H1 (cell line): Measurements from ENCODE around the gene WWP2. TPM values are rescaled to one million over a fixed set of nuclear protein-coding genes. Genes with fewer than 3 reads are reported as not detected.
"Not testable (repeated sequence)": the region's sequence is repeated elsewhere in the genome, so short reads cannot be mapped to it uniquely, and the experiment has no call there.

Experiments
- CTCF ChIA-PET: fragments of 300-600 bp; sonication (Branson Sonifier 250); formaldehyde crosslinking; loops from one replicate; lab custom pipeline; 2021; ENCODE audit not compliant: partially characterized antibody; lab: Charles Lee
- POLR2A ChIA-PET: fragments of 300-600 bp; sonication (Branson Sonifier 250); formaldehyde crosslinking; loops from one replicate; lab custom pipeline; 2021; ENCODE audit warnings: inconsistent platforms; ENCODE audit not compliant: partially characterized antibody; lab: Charles Lee
- DNase-seq, 2 experiments: peaks; one replicate each; pipeline versions ENCODE4 v3.0.0 to v3.0.0-alpha.2; 2010 to 2022; ENCODE audit warnings: low spot score in 2 of 2, low read depth in 1 of 2, mixed read lengths in 1 of 2
- FAIRE-seq: peaks from 2 replicates; lab custom pipeline; 2011; peaks lifted over from hg19 to GRCh38; lab: Jason Lieb, UNC
- H2AFZ ChIP-seq: 2 replicates; pipeline ENCODE4 v1.8.1; 2012; ENCODE audit warnings: low read length, inconsistent platforms
- H2AK5ac ChIP-seq: 2 replicates; pipeline ENCODE4 v1.6.1; 2013; ENCODE audit warnings: low read depth, low read length
- H2BK120ac ChIP-seq: replicated peaks from 2 replicates; pipeline ENCODE3; 2013; ENCODE audit warnings: low read depth, low read length, inconsistent platforms
- H2BK12ac ChIP-seq: 2 replicates; pipeline ENCODE4 v1.6.1; 2013; ENCODE audit warnings: low read depth, low read length
- H2BK15ac ChIP-seq: 2 replicates; pipeline ENCODE4 v1.6.1; 2013; ENCODE audit warnings: low read length
- H2BK20ac ChIP-seq: 2 replicates; pipeline ENCODE4 v1.6.1; 2013; ENCODE audit warnings: low read length
- H2BK5ac ChIP-seq: 2 replicates; pipeline ENCODE4 v1.6.1; 2013; ENCODE audit warnings: low read depth, low read length
- H3K14ac ChIP-seq: 2 replicates; pipeline ENCODE4 v1.6.1; 2013; ENCODE audit warnings: inconsistent platforms; ENCODE audit not compliant: insufficient read length
- H3K18ac ChIP-seq: 2 replicates; pipeline ENCODE4 v1.6.1; 2013; ENCODE audit warnings: low read length; ENCODE audit errors: extremely low read depth
- H3K23ac ChIP-seq: 2 replicates; pipeline ENCODE4 v1.6.1; 2013; ENCODE audit warnings: inconsistent platforms; ENCODE audit not compliant: insufficient read length
- H3K23me2 ChIP-seq: 2 replicates; pipeline ENCODE4 v1.6.1; 2013; ENCODE audit warnings: low read depth, low read length
- H3K27ac ChIP-seq: 2 replicates; pipeline ENCODE4 v1.6.1; 2011; ENCODE audit warnings: low read depth, low read length, inconsistent platforms
- H3K27me3 ChIP-seq, 4 experiments: replicated peaks in 1 of 4; 1 replicate in 1 of 4; 2 replicates in 3 of 4; pipeline versions ENCODE4 v1.6.1 to v1.8.1; 2011 to 2013; ENCODE audit warnings: low read length in 3 of 4, mild to moderate bottlenecking in 3 of 4, inconsistent platforms in 2 of 4, mixed read lengths in 2 of 4, moderate library complexity in 1 of 4; ENCODE audit not compliant: control insufficient read depth in 3 of 4, insufficient read depth in 3 of 4; ENCODE audit errors: extremely low read depth in 1 of 4
- H3K36me3 ChIP-seq, 4 experiments: 2 replicates each; pipeline versions ENCODE4 v1.6.1 to v1.8.1; 2011 to 2013; ENCODE audit warnings: mild to moderate bottlenecking in 4 of 4, low read length in 3 of 4, moderate library complexity in 2 of 4, control low read depth in 1 of 4, inconsistent platforms in 1 of 4; ENCODE audit not compliant: insufficient read depth in 4 of 4, control insufficient read depth in 2 of 4
- H3K4ac ChIP-seq: replicated peaks from 2 replicates; pipeline ENCODE3; 2013; ENCODE audit warnings: low read length, low read depth, mixed read lengths, inconsistent platforms; ENCODE audit not compliant: insufficient read length
- H3K4me1 ChIP-seq, 4 experiments: replicated peaks in 1 of 4; 1 replicate in 1 of 4; 2 replicates in 3 of 4; pipeline versions ENCODE4 v1.6.1 to v1.8.1; 2011 to 2013; ENCODE audit warnings: low read length in 3 of 4, inconsistent platforms in 2 of 4, mixed read lengths in 1 of 4; ENCODE audit not compliant: insufficient read depth in 4 of 4, control insufficient read depth in 3 of 4
- H3K4me2 ChIP-seq, 2 experiments: 2 replicates each; pipeline versions ENCODE4 v1.6.1 to v1.8.1; 2011 to 2013; ENCODE audit warnings: low read depth in 2 of 2, low read length in 2 of 2, control low read depth in 1 of 2, inconsistent platforms in 1 of 2, mild to moderate bottlenecking in 1 of 2; ENCODE audit not compliant: insufficient read depth in 1 of 2
- H3K4me3 ChIP-seq, 4 experiments: fragments of 200-600, 300-600 bp in 1 of 4; sonication (generic), shearing (Covaris generic), sonication (Bioruptor Twin) in 1 of 4; 2 replicates each; pipeline versions ENCODE4 v1.5.1 to v1.8.1; 2011 to 2016; ENCODE audit warnings: low read length in 4 of 4, low read depth in 3 of 4, control low read depth in 2 of 4, inconsistent platforms in 2 of 4, mild to moderate bottlenecking in 2 of 4, mixed read lengths in 1 of 4, moderate library complexity in 1 of 4; ENCODE audit not compliant: insufficient read depth in 2 of 4; ENCODE audit errors: extremely low read depth in 1 of 4
- H3K56ac ChIP-seq: replicated peaks from 2 replicates; pipeline ENCODE3; 2013; ENCODE audit warnings: low read depth, mild to moderate bottlenecking, mixed read lengths, low read length, inconsistent platforms; ENCODE audit not compliant: insufficient read length
- H3K79me1 ChIP-seq: 2 replicates; pipeline ENCODE4 v1.6.1; 2013; ENCODE audit warnings: low read depth, low read length, control low read depth
- H3K79me2 ChIP-seq, 2 experiments: 2 replicates each; pipeline versions ENCODE4 v1.6.1 to v1.8.1; 2012 to 2013; ENCODE audit warnings: low read length in 2 of 2, mild to moderate bottlenecking in 2 of 2, inconsistent platforms in 1 of 2; ENCODE audit not compliant: insufficient read depth in 2 of 2, control insufficient read depth in 1 of 2
- H3K9ac ChIP-seq, 4 experiments: replicated peaks in 1 of 4; 1 replicate in 1 of 4; 2 replicates in 3 of 4; pipeline versions ENCODE4 v1.6.1 to v1.8.1; 2011 to 2013; ENCODE audit warnings: low read depth in 3 of 4, low read length in 3 of 4, control low read depth in 2 of 4, mild to moderate bottlenecking in 2 of 4, moderate library complexity in 2 of 4, inconsistent platforms in 1 of 4; ENCODE audit errors: extremely low read depth in 1 of 4
- H3K9me3 ChIP-seq, 2 experiments: 2 replicates each; pipeline versions ENCODE4 v1.6.1 to v1.8.1; 2012 to 2013; ENCODE audit warnings: mild to moderate bottlenecking in 2 of 2, moderate library complexity in 2 of 2, control low read depth in 1 of 2, inconsistent platforms in 1 of 2, low read depth in 1 of 2, low read length in 1 of 2, mixed read lengths in 1 of 2; ENCODE audit not compliant: insufficient read depth in 2 of 2
- H4K20me1 ChIP-seq, 2 experiments: replicated peaks in 1 of 2; 2 replicates each; pipeline versions ENCODE3 to v1.8.1; 2011 to 2013; ENCODE audit warnings: inconsistent platforms in 2 of 2, low read length in 2 of 2, mild to moderate bottlenecking in 1 of 2; ENCODE audit not compliant: insufficient read depth in 2 of 2, control insufficient read depth in 1 of 2
- H4K5ac ChIP-seq: 2 replicates; pipeline ENCODE4 v1.6.1; 2013; ENCODE audit warnings: low read length, low read depth, mixed read lengths, inconsistent platforms; ENCODE audit not compliant: insufficient read length
- H4K8ac ChIP-seq: 2 replicates; pipeline ENCODE4 v1.8.0; 2013; ENCODE audit warnings: mild to moderate bottlenecking, moderate library complexity, low read length, inconsistent platforms; ENCODE audit not compliant: insufficient read depth; ENCODE audit errors: extremely low read depth
- H4K91ac ChIP-seq: replicated peaks from 2 replicates; pipeline ENCODE3; 2013; ENCODE audit warnings: low read length, mixed read lengths, inconsistent platforms; ENCODE audit not compliant: insufficient read length
- CBX8 ChIP-seq: fragments of 300-800, 300-1000 bp; sonication (generic); IDR thresholded peaks from 2 replicates; pipeline ENCODE4 v1.7.1; 2016; ENCODE audit warnings: low read depth, low read length, borderline replicate concordance
- RFX5 ChIP-seq: IDR thresholded peaks from 2 replicates; pipeline ENCODE4 v1.6.1; 2011; ENCODE audit warnings: low read depth, low read length, improper control_type of control experiment, borderline replicate concordance
- SP1 ChIP-seq: IDR thresholded peaks from 2 replicates; pipeline ENCODE4 v1.6.1; 2011; ENCODE audit warnings: low read depth, low read length
- SP2 ChIP-seq: IDR thresholded peaks from 2 replicates; pipeline ENCODE4 v1.6.1; 2012; ENCODE audit warnings: mild to moderate bottlenecking, low read length, inconsistent platforms
- WGBS, 2 experiments: shearing (Covaris generic) in 1 of 2; methylation state at CpG; one replicate each; pipeline versions ENCODE4 v1.1.6 to v1.1.7; 2013 to 2015; ENCODE audit warnings: low lambda C conversion rate in 2 of 2, mixed read lengths in 2 of 2, inconsistent platforms in 1 of 2, low coverage in 1 of 2, missing lambda C conversion rate in 1 of 2; ENCODE audit not compliant: insufficient replicate concordance in 2 of 2, insufficient coverage in 1 of 2, insufficient read length in 1 of 2; ENCODE audit errors: extremely low coverage in 1 of 2, missing lambda C conversion rate in 1 of 2; 5-methylcytosine and 5-hydroxymethylcytosine counted together
- polyA plus RNA-seq, 7 experiments: library from polyadenylated mRNA; depleted of rRNA in 3 of 7; stranded (reverse) in 5 of 7; unstranded in 2 of 7; fragments of >200 nt in 5 of 7; fragments of 200-250 nt in 2 of 7; gene quantifications; 1 replicate in 5 of 7; 2 replicates in 1 of 7; 4 replicates in 1 of 7; pipeline versions ENCODE4 v1.2.1 to v1.2.3, GENCODE V29; 2011 to 2013; ENCODE audit warnings: missing spikeins in 2 of 7, mixed read lengths in 2 of 7
- total RNA-seq: library from RNA; stranded (reverse); fragmentation: NEBNext Ultra II Directional; extraction: Animal tissue kit (Norgen Biotek cat#: 25700); gene quantifications from 2 replicates; pipeline ENCODE4 v1.2.1, GENCODE V29; 2021

WWP2 gene
- total and polyA plus RNA-seq, 2 of the 8 experiments (the other 6 are each of a cell fraction or from before 2014, with no cell fraction given), result 14.1 to 42.2 TPM

- TF ChIP-seq RFX5, result no peak
- TF ChIP-seq CBX8, result no peak
- TF ChIP-seq SP1, result no peak
- no peak for TF ChIP-seq SP2
These were observed 34.2 kb upstream of the WWP2 start (continued) for GRCh38 chr16:69727916-69728270.

- not testable (repeated sequence) for H4K91ac ChIP-seq, H3K27me3 ChIP-seq, H3K9ac ChIP-seq, H2BK120ac ChIP-seq, H3K23me2 ChIP-seq, H3K9me3 ChIP-seq, H3K23ac ChIP-seq, H2AK5ac ChIP-seq, H3K4me2 ChIP-seq, H3K36me3 ChIP-seq, H2BK12ac ChIP-seq, H4K8ac ChIP-seq, H2BK5ac ChIP-seq, H2BK15ac ChIP-seq, H4K20me1 ChIP-seq, H3K79me2 ChIP-seq, H3K4ac ChIP-seq, H3K27ac ChIP-seq, H3K4me3 ChIP-seq, H3K4me1 ChIP-seq, H4K5ac ChIP-seq, H3K56ac ChIP-seq, H2BK20ac ChIP-seq, H3K14ac ChIP-seq, FAIRE-seq, H3K18ac ChIP-seq, H3K79me1 ChIP-seq, H2AFZ ChIP-seq, DNase-seq
- ChIA-PET POLR2A (interaction anchor here (0.6 to 9.9 kb wide), 4 partner anchors 11 to 34 kb away, joined by 4 to 83 read pairs (median 34); partner anchors contain the start of gene NOB1), CTCF (interaction anchor here (1.0 to 13.1 kb wide), 4 partner anchors 14 to 26 kb away, joined by 3 to 88 read pairs (median 10); partner anchors contain the start of gene NOB1)
- WGBS, 2 experiments, result 80% methylated on average over 4 of the region's 4 CpGs; no CpG with 5 or more reads in 1 of the 2 experiments
These were observed 33.1 kb upstream of the WWP2 start for GRCh38 chr16:69729030-69729429.
